Esophagus muscularis mucosa (tissue), 4 donors: ENCODE data around the gene CTNNA1. TPM values are rescaled to one million over a fixed set of nuclear protein-coding genes. Genes with fewer than 3 reads are reported as not detected.

Source experiments
- DNase-seq: peaks from one replicate; pipeline ENCODE4 v3.0.0-alpha.2; 2017; ENCODE audit errors: extremely low spot score
- H3K27ac ChIP-seq, 4 donors: fragments of 200-600 bp; sonication (generic); replicated peaks in 1 of 4; 1 replicate in 3 of 4; 2 replicates in 1 of 4; pipeline ENCODE4 v1.5.1; 2016 to 2019; ENCODE audit warnings: mild to moderate bottlenecking in 1 of 4
- H3K27me3 ChIP-seq, 4 donors: fragments of 200-600 bp; sonication (generic); one replicate each; pipeline versions ENCODE4 v1.5.1 to v1.6.0; 2016 to 2019
- H3K36me3 ChIP-seq, 4 donors: fragments of 200-600 bp; sonication (generic); one replicate each; pipeline ENCODE4 v1.5.1; 2016 to 2019
- H3K4me1 ChIP-seq, 4 donors: fragments of 200-600 bp; sonication (generic); one replicate each; pipeline ENCODE4 v1.5.1; 2016 to 2019
- H3K4me3 ChIP-seq, 4 donors: fragments of 200-600 bp; sonication (generic); 1 replicate in 2 of 4; 2 replicates in 2 of 4; pipeline ENCODE4 v1.5.1; 2016 to 2019; ENCODE audit warnings: mild to moderate bottlenecking in 4 of 4, moderate library complexity in 1 of 4
- H3K9me3 ChIP-seq, 4 donors: fragments of 200-600 bp; sonication (generic); 1 replicate in 3 of 4; 2 replicates in 1 of 4; pipeline ENCODE4 v1.5.1; 2016 to 2019
- CTCF ChIP-seq, 3 experiments: fragments of 200-600 bp in 2 of 3; fragments of 450-650 bp in 1 of 3; sonication (generic) in 2 of 3; IDR thresholded peaks; one replicate each; pipeline ENCODE4 v1.5.1; 2017 to 2019; ENCODE audit warnings: antibody characterized with exemption in 3 of 3, mild to moderate bottlenecking in 2 of 3, moderate library complexity in 1 of 3
- EP300 ChIP-seq: sonication (generic); formaldehyde crosslinking; IDR thresholded peaks from one replicate; pipeline ENCODE4 v1.6.1; 2017; ENCODE audit warnings: antibody characterized with exemption
- POLR2A ChIP-seq: fragments of 450-650 bp; IDR thresholded peaks from one replicate; pipeline ENCODE4 v1.6.1; 2017; ENCODE audit warnings: antibody characterized with exemption, moderate library complexity, mild to moderate bottlenecking, low read depth
- POLR2AphosphoS5 ChIP-seq, 2 donors: sonication (generic); formaldehyde crosslinking; IDR thresholded peaks; one replicate each; pipeline ENCODE4 v1.6.1; 2017; ENCODE audit warnings: antibody characterized with exemption in 2 of 2
- WGBS: methylation state at CpG from one replicate; pipeline ENCODE4 v1.1.5; 2018; 5-methylcytosine and 5-hydroxymethylcytosine counted together
- intact Hi-C: fragments of 100-400 bp; cut with DNase I; formaldehyde crosslinking; loops from one replicate; pipeline ENCODE4 v1.15.1; 2023
- total RNA-seq, 4 donors: library from RNA; depleted of rRNA; stranded (reverse); fragments of >200 nt; gene quantifications; one replicate each; pipeline versions ENCODE4 v1.1.0 to v1.2.1, GENCODE V29; 2016

Gene CTNNA1
- total RNA-seq, 4 donors from 2014 or later = 335 to 423 (median 369) TPM

GRCh38 chr5:138948471-138949222 is 195.4 kb downstream of the CTNNA1 start:
- H3K4me1 ChIP-seq = peaks cover 33 to 68% (median 48%) of the 10 kb centered on the region in 4 donors
- TF ChIP-seq EP300 (no peak), POLR2AphosphoS5 (IDR thresholded peaks at IDR 0.05) (no peak), POLR2A (no peak), CTCF (IDR thresholded peaks at IDR 0.05) (no peak)
- DNase-seq = no peak

DNA sequence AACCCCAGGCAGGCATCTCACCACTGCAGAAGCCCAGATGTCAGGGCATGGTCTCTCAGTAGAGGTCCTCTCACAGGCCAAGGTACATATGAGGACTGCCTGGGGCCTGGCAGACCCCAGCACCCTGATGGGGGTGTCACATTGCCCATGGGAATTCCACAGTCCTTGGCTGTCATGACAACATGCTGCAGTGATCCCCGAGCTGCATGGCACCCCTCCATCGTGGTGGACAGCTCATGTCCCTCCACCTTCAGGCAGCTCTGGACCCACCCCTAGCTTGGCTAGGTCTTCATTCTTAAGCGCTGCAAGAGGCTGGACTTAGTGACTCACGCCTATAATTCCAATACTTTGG is 196.0 kb downstream of the CTNNA1 start:
- H3K9me3 ChIP-seq = no peaks in the 10 kb centered on the region
- WGBS = 93% methylated on average over 4 of the region's 4 CpGs
- DNase-seq = no peak
- peaks cover 10 to 44% (median 24%) of the 10 kb centered on the region in 4 donors for H3K36me3 ChIP-seq
- H3K4me1 ChIP-seq = peaks cover 39 to 73% (median 53%) of the 10 kb centered on the region in 4 donors
- no peaks in the 10 kb centered on the region for H3K27me3 ChIP-seq
- no peak overlapping the region for H3K27ac ChIP-seq
- H3K4me3 ChIP-seq = no peak overlapping the region
- TF ChIP-seq POLR2AphosphoS5 (IDR thresholded peaks at IDR 0.05) = no peak
- TF ChIP-seq EP300 = no peak
- no peak for TF ChIP-seq CTCF (IDR thresholded peaks at IDR 0.05)
- intact Hi-C loops = no loop called here

More at GRCh38 chr5:138948471-138949222, 195.4 kb downstream of the CTNNA1 start:
- 82% methylated on average over 23 of the region's 23 CpGs for WGBS
- Histone ChIP-seq H3K4me3 (no peak overlapping the region), H3K27me3 (no peaks in the 10 kb centered on the region), H3K9me3 (no peaks in the 10 kb centered on the region), H3K36me3 (peaks cover 10 to 44% (median 24%) of the 10 kb centered on the region in 4 donors), H3K27ac (no peak overlapping the region)
- intact Hi-C loops = no loop called here

DNA sequence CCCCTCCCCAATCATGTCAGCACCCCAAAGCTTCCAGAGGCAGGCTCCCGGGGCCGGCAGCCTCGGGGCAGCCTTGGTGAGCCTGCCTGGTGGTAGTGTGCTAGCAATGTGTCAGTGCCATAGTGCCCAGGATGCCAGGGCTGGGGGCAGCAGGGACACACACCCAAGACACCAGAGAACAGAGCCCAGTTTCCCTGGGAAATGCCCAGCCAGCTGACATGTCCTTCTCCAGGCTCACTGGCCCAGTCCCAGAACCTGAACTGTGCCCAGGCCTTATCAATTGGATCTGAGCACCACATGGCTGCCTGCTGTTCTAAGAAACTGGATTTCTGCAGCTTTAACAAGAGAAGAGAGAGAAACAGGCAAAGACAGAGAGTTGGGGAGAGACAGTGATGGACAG is 196.8 kb downstream of the CTNNA1 start:
- no peak overlapping the region for H3K4me3 ChIP-seq
- no CpG with 5 or more reads among the region's 3 CpGs for WGBS
- no peaks in the 10 kb centered on the region for H3K27me3 ChIP-seq
- no peaks in the 10 kb centered on the region for H3K9me3 ChIP-seq
- no peak for DNase-seq
- intact Hi-C loops = no loop called here
- peaks cover 10 to 40% (median 24%) of the 10 kb centered on the region in 4 donors for H3K36me3 ChIP-seq
- H3K27ac ChIP-seq = no peak overlapping the region
- H3K4me1 ChIP-seq = peaks cover 47 to 81% (median 59%) of the 10 kb centered on the region in 4 donors
- TF ChIP-seq POLR2AphosphoS5 (IDR thresholded peaks at IDR 0.05) (no peak), CTCF (IDR thresholded peaks at IDR 0.05) (no peak), EP300 (no peak), POLR2A (no peak)

GRCh38 chr5:138950421-138951031 is 197.3 kb downstream of the CTNNA1 start:
- peaks cover 52 to 85% (median 65%) of the 10 kb centered on the region in 4 donors for H3K4me1 ChIP-seq
- H3K27me3 ChIP-seq = no peaks in the 10 kb centered on the region
- no peak overlapping the region for H3K4me3 ChIP-seq
- H3K36me3 ChIP-seq = peaks cover 10 to 34% (median 24%) of the 10 kb centered on the region in 4 donors
- no peak overlapping the region for H3K27ac ChIP-seq
- DNase-seq = no peak
- 93% methylated on average over 13 of the region's 14 CpGs for whole genome bisulfite sequencing
- intact Hi-C loops = no loop called here
- no peak for TF ChIP-seq POLR2A
- no peak for TF ChIP-seq EP300
- TF ChIP-seq CTCF (IDR thresholded peaks at IDR 0.05) = no peak
- no peak for TF ChIP-seq POLR2AphosphoS5 (IDR thresholded peaks at IDR 0.05)
- H3K9me3 ChIP-seq = no peaks in the 10 kb centered on the region
